CD4-positive, alpha-beta T cell (primary cell): ENCODE results near the gene POLRMT. TPM values are rescaled to one million over a fixed set of nuclear protein-coding genes. Genes with fewer than 3 reads are reported as not detected.

Experiments
- ATAC-seq: fragments of 200-7000 bp; cut with Tn5 transposase; one replicate; pipeline ENCODE4 v1.10.0; 2022; ENCODE audit warnings: mild to moderate bottlenecking; ENCODE audit not compliant: poor library complexity
- CTCF ChIA-PET: fragments of 350-600 bp; sonication (Branson Sonifier 250); formaldehyde crosslinking; loops from one replicate; lab custom pipeline; 2021; ENCODE audit warnings: antibody characterized with exemption, inconsistent platforms; lab: Charles Lee
- POLR2A ChIA-PET: fragments of 350-600 bp; sonication (Branson Sonifier 250); formaldehyde crosslinking; loops from one replicate; lab custom pipeline; 2021; ENCODE audit warnings: antibody characterized with exemption, inconsistent platforms; lab: Charles Lee
- DNase-seq, 14 experiments: peaks; one replicate each; pipeline ENCODE4 v3.0.0-alpha.2; 2013 to 2020; ENCODE audit warnings: mixed read lengths in 2 of 14
- H3K27ac ChIP-seq, 2 donors: one replicate each; pipeline versions ENCODE4 v1.5.1 to v1.7.0; 2013; ENCODE audit warnings: low read length in 2 of 2, low read depth in 1 of 2, mild to moderate bottlenecking in 1 of 2
- H3K27me3 ChIP-seq, 2 experiments: 1 replicate in 1 of 2; 2 replicates in 1 of 2; pipeline versions ENCODE4 v1.6.1 to v1.7.0; 2013; ENCODE audit warnings: low read length in 2 of 2, control low read depth in 1 of 2, mild to moderate bottlenecking in 1 of 2, moderate library complexity in 1 of 2; ENCODE audit not compliant: insufficient read depth in 2 of 2, control insufficient read depth in 1 of 2
- H3K36me3 ChIP-seq: one replicate; pipeline ENCODE4 v1.6.1; 2013; ENCODE audit warnings: low read length, control low read depth; ENCODE audit not compliant: insufficient read depth
- H3K4me1 ChIP-seq: one replicate; pipeline ENCODE4 v1.6.1; 2013; ENCODE audit warnings: low read length, control low read depth; ENCODE audit not compliant: insufficient read depth
- H3K4me3 ChIP-seq: one replicate; pipeline ENCODE4 v1.5.1; 2013; ENCODE audit warnings: mild to moderate bottlenecking, low read length, moderate library complexity
- H3K9me3 ChIP-seq, 2 experiments: 1 replicate in 1 of 2; 2 replicates in 1 of 2; pipeline versions ENCODE4 v1.6.1 to v1.7.0; 2013; ENCODE audit warnings: low read length in 2 of 2, mild to moderate bottlenecking in 2 of 2, control low read depth in 1 of 2, moderate library complexity in 1 of 2; ENCODE audit not compliant: control insufficient read depth in 1 of 2, insufficient read depth in 1 of 2
- H3K27ac Mint-ChIP-seq: one replicate; pipeline ENCODE4 v1.8.0; 2020; ENCODE audit warnings: mixed read lengths
- H3K27me3 Mint-ChIP-seq: one replicate; pipeline ENCODE4 v1.8.0; 2021; ENCODE audit warnings: mixed read lengths
- H3K36me3 Mint-ChIP-seq: one replicate; pipeline ENCODE4 v1.8.0; 2021; ENCODE audit warnings: low read depth, mixed read lengths
- H3K4me1 Mint-ChIP-seq: one replicate; pipeline ENCODE4 v1.8.0; 2021; ENCODE audit warnings: low read depth, mixed read lengths
- H3K4me3 Mint-ChIP-seq: one replicate; pipeline ENCODE4 v1.8.0; 2020; ENCODE audit warnings: mild to moderate bottlenecking, mixed read lengths
- H3K9me3 Mint-ChIP-seq: one replicate; pipeline ENCODE4 v1.8.0; 2020; ENCODE audit warnings: mixed read lengths
- intact Hi-C, 2 experiments: fragments of 100-400 bp; cut with DNase I in 1 of 2; cut with micrococcal nuclease in 1 of 2; formaldehyde crosslinking; loops; one replicate each; pipeline versions ENCODE4 v1.15.1 to v1.9.0; 2023 to 2025; cut with DNase I, micrococcal nuclease
- total RNA-seq, 174 experiments: library from RNA in 2 of 174; stranded (reverse) in 2 of 174; gene quantifications; one replicate each; pipeline ENCODE4 v1.2.3 and lab custom pipeline; 2021 to 2026
- TF ChIP-seq, protein P1 (sequence below): fragments of 200-600 bp; IDR thresholded peaks from one replicate; pipeline ENCODE4 v1.8.0; 2022; ENCODE audit warnings: antibody characterized with exemption, mild to moderate bottlenecking

The POLRMT gene
- total RNA-seq, 2 experiments from 2014 or later = 54.4 to 56.2 TPM

- H3K4me1 Mint-ChIP-seq = no peaks in the 10 kb centered on the region
- Histone ChIP-seq H3K27ac (no peak overlapping the region), H3K4me1 (no peaks in the 10 kb centered on the region), H3K36me3 (peaks cover 51% of the 10 kb centered on the region), H3K9me3 (no peaks in the 10 kb centered on the region), H3K27me3 (no peaks in the 10 kb centered on the region), H3K4me3 (no peak overlapping the region)
- CTCF ChIA-PET = interaction anchor here (0.9 kb wide), 1 partner anchor 20 kb away, joined by 3 read pairs; no protein-coding TSS in a partner anchor
- ATAC-seq (no peak), DNase-seq (peak in 1 of 14 experiments; percentile 33)
- intact Hi-C loops = no loop called here
- H3K36me3 Mint-ChIP-seq = peaks cover 29% of the 10 kb centered on the region
- no peak overlapping the region for H3K4me3 Mint-ChIP-seq
- H3K27ac Mint-ChIP-seq = no peak overlapping the region
- TF ChIP-seq, protein P1, sequence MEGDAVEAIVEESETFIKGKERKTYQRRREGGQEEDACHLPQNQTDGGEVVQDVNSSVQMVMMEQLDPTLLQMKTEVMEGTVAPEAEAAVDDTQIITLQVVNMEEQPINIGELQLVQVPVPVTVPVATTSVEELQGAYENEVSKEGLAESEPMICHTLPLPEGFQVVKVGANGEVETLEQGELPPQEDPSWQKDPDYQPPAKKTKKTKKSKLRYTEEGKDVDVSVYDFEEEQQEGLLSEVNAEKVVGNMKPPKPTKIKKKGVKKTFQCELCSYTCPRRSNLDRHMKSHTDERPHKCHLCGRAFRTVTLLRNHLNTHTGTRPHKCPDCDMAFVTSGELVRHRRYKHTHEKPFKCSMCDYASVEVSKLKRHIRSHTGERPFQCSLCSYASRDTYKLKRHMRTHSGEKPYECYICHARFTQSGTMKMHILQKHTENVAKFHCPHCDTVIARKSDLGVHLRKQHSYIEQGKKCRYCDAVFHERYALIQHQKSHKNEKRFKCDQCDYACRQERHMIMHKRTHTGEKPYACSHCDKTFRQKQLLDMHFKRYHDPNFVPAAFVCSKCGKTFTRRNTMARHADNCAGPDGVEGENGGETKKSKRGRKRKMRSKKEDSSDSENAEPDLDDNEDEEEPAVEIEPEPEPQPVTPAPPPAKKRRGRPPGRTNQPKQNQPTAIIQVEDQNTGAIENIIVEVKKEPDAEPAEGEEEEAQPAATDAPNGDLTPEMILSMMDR = no peak
- H3K27me3 Mint-ChIP-seq = no peaks in the 10 kb centered on the region
- POLR2A ChIA-PET = interaction anchor here (1.2 kb wide), 1 partner anchor 10 kb away, joined by 5 read pairs; no protein-coding TSS in a partner anchor
- no peaks in the 10 kb centered on the region for H3K9me3 Mint-ChIP-seq
These were observed 13.6 kb upstream of the POLRMT start for GRCh38 chr19:646779-647565.

DNA sequence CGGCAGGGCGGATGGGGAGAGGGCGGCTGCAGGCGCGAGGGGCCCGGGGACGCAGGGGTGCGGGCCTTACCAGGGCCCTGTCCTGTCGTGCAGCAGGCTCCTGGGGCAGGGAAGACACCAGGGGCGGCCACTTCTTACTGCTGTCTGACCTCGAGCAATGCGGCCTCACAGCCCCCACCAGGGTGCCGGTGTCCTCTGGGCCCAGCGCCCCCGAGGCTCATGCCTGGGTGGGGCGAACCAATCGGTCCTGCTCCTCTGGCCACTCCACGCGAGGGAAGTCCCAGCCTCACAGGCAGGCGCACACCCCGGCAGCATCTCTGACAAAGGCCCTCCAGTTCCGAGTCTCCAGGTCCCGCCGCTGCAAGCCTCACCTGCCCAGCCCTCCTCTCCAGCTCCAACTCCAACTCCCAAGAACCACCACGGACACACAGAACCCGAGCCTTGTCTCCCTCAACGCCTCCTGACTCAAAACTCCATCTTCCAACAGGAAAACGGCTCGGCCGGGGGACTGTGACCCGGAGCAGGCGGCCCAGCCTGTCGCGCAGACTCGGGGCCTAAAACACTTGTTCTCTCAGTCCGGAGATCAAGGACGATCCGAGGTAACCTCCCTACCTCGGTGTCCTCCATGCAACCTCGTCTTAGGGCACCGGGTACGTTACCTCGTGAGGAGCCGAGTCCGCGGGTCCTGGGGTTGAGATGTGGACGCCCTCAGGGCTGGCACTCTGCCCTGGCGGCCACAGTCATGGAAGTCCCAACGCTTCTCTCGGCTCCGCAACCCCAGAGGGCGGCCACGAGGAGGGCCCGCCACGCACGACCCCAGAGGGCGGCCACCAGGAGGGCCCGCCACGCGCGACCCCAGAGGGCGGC lies 12.8 kb upstream of the POLRMT start:
- Histone ChIP-seq H3K27ac (no peak overlapping the region), H3K4me1 (no peaks in the 10 kb centered on the region), H3K36me3 (peaks cover 43% of the 10 kb centered on the region), H3K4me3 (no peak overlapping the region), H3K27me3 (no peaks in the 10 kb centered on the region), H3K9me3 (no peaks in the 10 kb centered on the region)
- H3K4me1 Mint-ChIP-seq = no peaks in the 10 kb centered on the region
- H3K27ac Mint-ChIP-seq = no peak overlapping the region
- CTCF ChIA-PET = interaction anchor here (0.9 kb wide), 1 partner anchor 19 kb away, joined by 3 read pairs; no protein-coding TSS in a partner anchor
- no peaks in the 10 kb centered on the region for H3K9me3 Mint-ChIP-seq
- intact Hi-C loops = no loop called here
- peak in 1 of 14 experiments; percentile 32 for DNase-seq
- peaks cover 29% of the 10 kb centered on the region for H3K36me3 Mint-ChIP-seq
- no peaks in the 10 kb centered on the region for H3K27me3 Mint-ChIP-seq
- TF ChIP-seq, protein P1 = no peak
- ATAC-seq = no peak
- POLR2A ChIA-PET = no interaction called here
- no peak overlapping the region for H3K4me3 Mint-ChIP-seq

- H3K4me3 Mint-ChIP-seq = no peak overlapping the region
- no peaks in the 10 kb centered on the region for H3K27me3 ChIP-seq
- no peaks in the 10 kb centered on the region for H3K27me3 Mint-ChIP-seq
- ATAC-seq = no peak
- H3K4me1 ChIP-seq = peaks cover 9% of the 10 kb centered on the region
- intact Hi-C loops = no loop called here
- H3K9me3 ChIP-seq = no peaks in the 10 kb centered on the region
- H3K4me3 ChIP-seq = no peak overlapping the region
- no peak overlapping the region for H3K27ac ChIP-seq
- no peaks in the 10 kb centered on the region for H3K9me3 Mint-ChIP-seq
- H3K36me3 ChIP-seq = peaks cover 32% of the 10 kb centered on the region
- no peak for DNase-seq
- ChIA-PET CTCF (interaction anchor here (0.7 kb wide), 1 partner anchor 10 kb away, joined by 3 read pairs; no protein-coding TSS in a partner anchor), POLR2A (no interaction called here)
- no peak overlapping the region for H3K27ac Mint-ChIP-seq
- TF ChIP-seq, protein P1 = no peak
- peaks cover 24% of the 10 kb centered on the region for H3K36me3 Mint-ChIP-seq
- no peaks in the 10 kb centered on the region for H3K4me1 Mint-ChIP-seq
These were observed 11.5 kb upstream of the POLRMT start for GRCh38 chr19:644789-645188.
